Right lobe of liver (tissue), 4 donors: ENCODE results near the gene MYO7A.

Experiments
- CTCF ChIP-seq, 4 donors: fragments of 200-600 bp in 3 of 4; fragments of 450-650 bp in 1 of 4; IDR thresholded peaks; one replicate each; pipeline versions ENCODE4 v1.5.1 to v1.8.0; 2016 to 2022; ENCODE audit warnings: antibody characterized with exemption in 4 of 4, mild to moderate bottlenecking in 2 of 4
- POLR2A ChIP-seq: fragments of 450-650 bp; IDR thresholded peaks from one replicate; pipeline ENCODE4 v1.6.1; 2017; ENCODE audit warnings: antibody characterized with exemption, mild to moderate bottlenecking
- donor health status: DM: no; HTN: no; CAD: no.
- donor health status: DM: no; HTN: no; CAD: no.
- donor health status: DM: no; HTN: yes; CAD: no.

- TF ChIP-seq CTCF (IDR thresholded peaks at IDR 0.05) (no peak), POLR2A (no peak)
These were observed 46.5 kb downstream of the MYO7A start for GRCh38 chr11:77174559-77174958.
